ENCODE measurements around the gene MMP17. TPM values are rescaled to one million over a fixed set of nuclear protein-coding genes. Genes with fewer than 3 reads are reported as not detected.

Gene MMP17
- total RNA-seq, 1 experiment from 2014 or later, result 0.61 TPM

DNA sequence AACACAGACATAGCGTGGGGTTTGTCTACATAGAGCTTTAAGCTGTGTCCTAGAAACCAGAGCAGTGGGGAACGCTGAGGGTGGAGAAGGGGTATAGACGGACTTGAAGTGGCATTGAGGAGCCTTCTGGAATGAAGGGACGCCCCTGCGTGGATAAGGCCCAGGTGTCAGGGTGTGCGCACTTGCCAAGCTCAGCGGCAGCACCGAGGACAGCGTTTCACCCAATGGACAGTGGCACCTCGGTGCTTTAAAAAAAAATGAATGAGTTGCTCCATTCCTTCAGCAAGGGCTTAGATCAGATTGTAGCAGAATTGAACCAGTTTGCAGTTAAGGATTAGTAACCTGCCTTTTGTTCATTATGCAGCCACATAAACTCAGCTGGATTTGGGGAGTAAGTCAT lies 33.6 kb upstream of the MMP17 start:
- no peak for TF ChIP-seq CTCF (IDR thresholded peaks at IDR 0.05; ENCODE audit: unreplicated experiment)
- CTCF ChIA-PET, result no interaction called here
- no peaks in the 10 kb centered on the region for H3K9me3 Mint-ChIP-seq (ENCODE audit: low read depth, unreplicated experiment)
- intact Hi-C loops (cut with micrococcal nuclease; ENCODE audit: unreplicated experiment), result no loop called here
- no TSS peak for BruUV-seq (replicated peaks)
- no peak overlapping the region for H3K4me3 Mint-ChIP-seq (ENCODE audit: low read depth, unreplicated experiment)
- H3K4me1 Mint-ChIP-seq (ENCODE audit: low read depth, unreplicated experiment), result no peaks in the 10 kb centered on the region
- H3K27ac Mint-ChIP-seq (ENCODE audit: unreplicated experiment), result peak overlapping the region; percentile 58
- no peak for DNase-seq
- peaks cover 44% of the 10 kb centered on the region for H3K36me3 Mint-ChIP-seq (ENCODE audit: insufficient read depth, unreplicated experiment)
- no peaks in the 10 kb centered on the region for H3K27me3 Mint-ChIP-seq (ENCODE audit: unreplicated experiment)

DNA sequence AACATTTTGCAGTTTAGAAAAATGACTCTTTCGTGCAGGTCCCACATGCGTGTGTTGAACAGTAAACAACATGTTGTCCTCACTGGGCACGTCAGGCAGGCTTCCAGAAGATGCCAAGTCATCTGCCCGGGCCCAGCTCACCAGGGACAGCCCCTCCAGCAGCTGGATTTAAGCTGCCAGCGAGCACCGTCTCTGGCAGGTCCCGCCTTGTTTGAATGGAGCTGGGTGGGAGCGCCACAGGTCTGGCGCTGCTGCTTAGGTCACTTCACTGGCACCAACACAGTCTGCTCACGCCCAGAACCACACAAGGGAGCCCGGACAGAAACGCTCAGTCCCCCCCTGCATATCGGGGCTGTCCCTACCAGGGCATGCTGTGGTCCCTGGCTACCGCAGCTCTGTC lies 33.1 kb upstream of the MMP17 start:
- CTCF ChIA-PET, result no interaction called here
- H3K4me3 Mint-ChIP-seq (ENCODE audit: low read depth, unreplicated experiment), result no peak overlapping the region
- no peaks in the 10 kb centered on the region for H3K27me3 Mint-ChIP-seq (ENCODE audit: unreplicated experiment)
- intact Hi-C loops (cut with micrococcal nuclease; ENCODE audit: unreplicated experiment), result no loop called here
- H3K4me1 Mint-ChIP-seq (ENCODE audit: low read depth, unreplicated experiment), result no peaks in the 10 kb centered on the region
- no peak for DNase-seq
- peak overlapping the region; percentile 58 for H3K27ac Mint-ChIP-seq (ENCODE audit: unreplicated experiment)
- BruUV-seq (replicated peaks), result no TSS peak
- peaks cover 48% of the 10 kb centered on the region for H3K36me3 Mint-ChIP-seq (ENCODE audit: insufficient read depth, unreplicated experiment)
- no peak for TF ChIP-seq CTCF (IDR thresholded peaks at IDR 0.05; ENCODE audit: unreplicated experiment)
- H3K9me3 Mint-ChIP-seq (ENCODE audit: low read depth, unreplicated experiment), result no peaks in the 10 kb centered on the region

DNA sequence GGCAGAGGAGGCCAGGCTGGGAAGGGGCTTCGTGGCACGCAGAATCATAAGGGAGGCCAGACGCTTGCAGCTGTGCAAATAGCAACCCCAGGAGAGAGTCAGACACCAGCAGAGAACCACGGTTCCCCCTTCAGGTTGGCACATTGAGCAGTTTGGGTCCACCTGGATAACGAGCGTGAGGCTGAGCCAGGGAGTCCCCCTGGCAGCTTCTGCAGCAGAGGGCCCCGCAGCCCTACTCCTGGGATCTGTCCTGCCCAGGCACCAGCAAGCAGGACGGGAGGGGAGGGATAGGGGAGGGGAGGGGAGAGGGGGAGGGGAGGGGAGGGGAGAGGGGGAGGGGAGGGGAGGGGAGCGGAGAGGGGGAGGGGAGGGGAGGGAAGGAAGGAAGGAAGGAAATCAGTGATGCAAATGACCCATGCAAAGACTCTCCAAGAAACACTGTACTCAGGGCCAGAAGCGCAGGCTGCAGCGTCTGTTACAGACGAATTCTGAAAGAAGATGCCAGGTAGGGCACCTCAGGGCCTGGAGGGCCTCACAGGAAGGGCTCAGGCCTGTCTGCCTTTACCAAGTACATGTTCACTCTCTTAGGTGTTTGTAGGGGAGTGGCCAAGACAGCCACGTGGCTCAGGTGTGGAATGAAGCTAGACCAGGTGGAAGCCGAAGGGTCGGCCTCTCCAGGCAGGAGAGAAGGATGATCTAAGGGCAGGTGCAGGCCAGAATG lies 32.3 kb upstream of the MMP17 start:
- Mint-ChIP-seq H3K4me3 (ENCODE audit: low read depth, unreplicated experiment) (no peak overlapping the region), H3K36me3 (ENCODE audit: insufficient read depth, unreplicated experiment) (peaks cover 53% of the 10 kb centered on the region), H3K9me3 (ENCODE audit: low read depth, unreplicated experiment) (no peaks in the 10 kb centered on the region), H3K27me3 (ENCODE audit: unreplicated experiment) (no peaks in the 10 kb centered on the region), H3K27ac (ENCODE audit: unreplicated experiment) (peak overlapping the region; percentile 58), H3K4me1 (ENCODE audit: low read depth, unreplicated experiment) (no peaks in the 10 kb centered on the region)
- DNase-seq, result no peak
- TF ChIP-seq CTCF (IDR thresholded peaks at IDR 0.05; ENCODE audit: unreplicated experiment), result no peak
- BruUV-seq (replicated peaks), result no TSS peak
- intact Hi-C loops (cut with micrococcal nuclease; ENCODE audit: unreplicated experiment), result no loop called here
- CTCF ChIA-PET, result no interaction called here

DNA sequence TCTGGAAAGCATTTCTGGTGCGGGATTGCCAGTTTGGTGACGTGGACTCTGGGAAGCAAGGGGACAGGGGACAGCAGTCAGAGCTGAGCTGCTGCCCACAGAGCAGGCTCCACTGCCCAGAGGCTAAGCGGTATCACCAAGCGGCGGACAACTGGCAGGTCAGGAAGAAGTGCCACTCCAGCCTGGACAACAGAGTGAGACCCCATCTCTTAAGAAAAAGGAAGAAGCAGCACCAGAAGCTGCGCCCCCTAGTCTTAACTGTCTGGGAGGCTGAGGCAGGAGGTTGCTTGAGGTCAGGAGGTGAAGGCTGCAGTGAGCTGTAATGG lies 31.8 kb upstream of the MMP17 start:
- H3K27me3 Mint-ChIP-seq (ENCODE audit: unreplicated experiment), result no peaks in the 10 kb centered on the region
- H3K4me3 Mint-ChIP-seq (ENCODE audit: low read depth, unreplicated experiment), result no peak overlapping the region
- no peak overlapping the region for H3K27ac Mint-ChIP-seq (ENCODE audit: unreplicated experiment)
- no peaks in the 10 kb centered on the region for H3K9me3 Mint-ChIP-seq (ENCODE audit: low read depth, unreplicated experiment)
- H3K4me1 Mint-ChIP-seq (ENCODE audit: low read depth, unreplicated experiment), result no peaks in the 10 kb centered on the region
- intact Hi-C loops (cut with micrococcal nuclease; ENCODE audit: unreplicated experiment), result no loop called here
- BruUV-seq (replicated peaks), result no TSS peak
- CTCF ChIA-PET, result no interaction called here
- no peak for DNase-seq
- no peak for TF ChIP-seq CTCF (IDR thresholded peaks at IDR 0.05; ENCODE audit: unreplicated experiment)
- H3K36me3 Mint-ChIP-seq (ENCODE audit: insufficient read depth, unreplicated experiment), result peaks cover 56% of the 10 kb centered on the region

All from Calu3 (cell line).